IMR-90 (cell line): Measurements from ENCODE around the gene DNM1. TPM values are rescaled to one million over a fixed set of nuclear protein-coding genes. Genes with fewer than 3 reads are reported as not detected.
A peak's percentile ranks its signal among the peaks of the same experiment; 100 is the strongest.

Source experiments
- ATAC-seq: fragments of 200-7000 bp; cut with Tn5 transposase; 2 replicates; pipeline ENCODE4 v1.9.1; 2020; ENCODE audit warnings: low read depth, mild to moderate bottlenecking, moderate library complexity
- BruUV-seq: library from RNA; stranded (reverse); fragments of 400-500 nt; replicated peaks from 2 replicates; lab custom pipeline; 2021; lab: Mats Ljungman, UMichigan
- CTCF ChIA-PET: fragments of 300-600 bp; formaldehyde crosslinking; extraction: SDS; loops from one replicate; lab custom pipeline; 2021; ENCODE audit warnings: antibody characterized with exemption; lab: Yijun Ruan, JAX
- POLR2A ChIA-PET: fragments of 300-600 bp; sonication (Branson Sonifier 250); formaldehyde crosslinking; loops from one replicate; lab custom pipeline; 2022; ENCODE audit warnings: antibody characterized with exemption; ENCODE audit not compliant: unreplicated experiment; lab: Charles Lee
- DNase-seq: peaks from one replicate; pipeline ENCODE4 v3.0.0; 2013
- H2AFZ ChIP-seq: replicated peaks from 2 replicates; pipeline ENCODE3; 2013; ENCODE audit warnings: low read length, mild to moderate bottlenecking; ENCODE audit not compliant: poor library complexity
- H2AK5ac ChIP-seq: 2 replicates; pipeline ENCODE4 v1.6.1; 2013; ENCODE audit warnings: low read depth, low read length, inconsistent platforms
- H2AK9ac ChIP-seq: replicated peaks from 2 replicates; pipeline ENCODE3; 2013; ENCODE audit warnings: mild to moderate bottlenecking, low read depth, low read length, moderate library complexity; ENCODE audit not compliant: poor library complexity
- H2BK120ac ChIP-seq: 2 replicates; pipeline ENCODE4 v1.6.1; 2013; ENCODE audit warnings: low read depth, low read length, inconsistent platforms
- H2BK15ac ChIP-seq: 3 replicates; pipeline ENCODE4 v1.6.1; 2013; ENCODE audit warnings: low read depth, low read length, inconsistent platforms
- H2BK20ac ChIP-seq: 2 replicates; pipeline ENCODE4 v1.6.1; 2013; ENCODE audit warnings: low read depth, mild to moderate bottlenecking, inconsistent platforms, low read length, moderate library complexity
- H2BK5ac ChIP-seq: 2 replicates; pipeline ENCODE4 v1.6.1; 2013; ENCODE audit warnings: mild to moderate bottlenecking, low read depth, low read length, inconsistent platforms; ENCODE audit not compliant: poor library complexity, severe bottlenecking
- H3K14ac ChIP-seq: replicated peaks from 2 replicates; pipeline ENCODE4 v1.6.1; 2013; ENCODE audit warnings: low read depth, low read length, inconsistent platforms
- H3K18ac ChIP-seq: 2 replicates; pipeline ENCODE4 v1.6.1; 2013; ENCODE audit warnings: low read depth, low read length, control low read depth
- H3K23ac ChIP-seq: 2 replicates; pipeline ENCODE4 v1.6.1; 2013; ENCODE audit warnings: low read depth, low read length, inconsistent platforms
- H3K27ac ChIP-seq: 2 replicates; pipeline ENCODE4 v1.5.1; 2013; ENCODE audit warnings: mild to moderate bottlenecking, control low read depth, low read length; ENCODE audit not compliant: insufficient read depth
- H3K27me3 ChIP-seq: 2 replicates; pipeline ENCODE4 v1.6.1; 2013; ENCODE audit warnings: low read length; ENCODE audit not compliant: control insufficient read depth, insufficient read depth
- H3K36me3 ChIP-seq: 2 replicates; pipeline ENCODE4 v1.6.1; 2013; ENCODE audit warnings: low read length, mixed read lengths; ENCODE audit not compliant: control insufficient read depth, insufficient read depth
- H3K4ac ChIP-seq: 2 replicates; pipeline ENCODE4 v1.6.1; 2013; ENCODE audit warnings: low read depth, low read length, inconsistent platforms
- H3K4me1 ChIP-seq: 2 replicates; pipeline ENCODE4 v1.6.1; 2013; ENCODE audit warnings: low read length, mixed read lengths; ENCODE audit not compliant: control insufficient read depth, insufficient read depth
- H3K4me2 ChIP-seq: 2 replicates; pipeline ENCODE4 v1.6.1; 2013; ENCODE audit warnings: low read depth, mild to moderate bottlenecking, control low read depth, low read length, moderate library complexity
- H3K4me3 ChIP-seq: 2 replicates; pipeline ENCODE4 v1.5.1; 2013; ENCODE audit warnings: low read depth, mild to moderate bottlenecking, control low read depth, low read length, moderate library complexity; ENCODE audit not compliant: insufficient read depth
- H3K56ac ChIP-seq: 2 replicates; pipeline ENCODE4 v1.6.1; 2013; ENCODE audit warnings: low read length, inconsistent platforms; ENCODE audit not compliant: insufficient read depth; ENCODE audit errors: extremely low read depth
- H3K79me1 ChIP-seq, 2 experiments: 2 replicates each; pipeline ENCODE4 v1.6.1; 2013; ENCODE audit warnings: low read length in 2 of 2, inconsistent platforms in 1 of 2, low read depth in 1 of 2
- H3K9ac ChIP-seq: 2 replicates; pipeline ENCODE4 v1.6.1; 2013; ENCODE audit warnings: low read depth, low read length, control low read depth
- H3K9me1 ChIP-seq: 2 replicates; pipeline ENCODE4 v1.6.1; 2013; ENCODE audit warnings: low read length, inconsistent platforms; ENCODE audit not compliant: insufficient read depth
- H3K9me3 ChIP-seq: 2 replicates; pipeline ENCODE4 v1.6.1; 2013; ENCODE audit warnings: low read length; ENCODE audit not compliant: control insufficient read depth, insufficient read depth
- H4K20me1 ChIP-seq: 2 replicates; pipeline ENCODE4 v1.6.1; 2013; ENCODE audit warnings: low read length, inconsistent platforms; ENCODE audit not compliant: insufficient read depth
- H4K5ac ChIP-seq: 2 replicates; pipeline ENCODE4 v1.6.1; 2013; ENCODE audit warnings: mild to moderate bottlenecking, low read depth, low read length, control low read depth
- H4K8ac ChIP-seq, 2 experiments: 2 replicates each; pipeline ENCODE4 v1.6.1; 2013; ENCODE audit warnings: low read depth in 2 of 2, low read length in 2 of 2, control low read depth in 1 of 2, inconsistent platforms in 1 of 2
- H4K91ac ChIP-seq: 2 replicates; pipeline ENCODE4 v1.6.1; 2013; ENCODE audit warnings: low read depth, low read length, inconsistent platforms; ENCODE audit not compliant: insufficient read depth
- MAZ ChIP-seq: IDR thresholded peaks from 2 replicates; pipeline ENCODE4 v1.6.1; 2012; ENCODE audit warnings: low read depth, mild to moderate bottlenecking, low read length, improper control_type of control experiment, moderate library complexity, borderline replicate concordance
- MXI1 ChIP-seq: IDR thresholded peaks from 2 replicates; pipeline ENCODE4 v1.6.1; 2012; ENCODE audit warnings: low read depth, mild to moderate bottlenecking, low read length, moderate library complexity, borderline replicate concordance
- POLR2A ChIP-seq: IDR thresholded peaks from 2 replicates; pipeline ENCODE4 v1.6.1; 2012; ENCODE audit warnings: mild to moderate bottlenecking, low read depth, low read length
- SMC3 ChIP-seq: fragments of 150-350 bp; IDR thresholded peaks from 2 replicates; pipeline ENCODE4 v1.6.1; 2016; ENCODE audit warnings: low read depth, mild to moderate bottlenecking, antibody characterized with exemption, low read length, moderate library complexity
- WGBS, 2 experiments: methylation state at CpG; one replicate each; pipeline versions ENCODE4 v1.1.5 to v1.1.7; 2013; ENCODE audit warnings: missing lambda C conversion rate in 2 of 2; ENCODE audit not compliant: insufficient read length in 1 of 2; ENCODE audit errors: extremely low coverage in 2 of 2; 5-methylcytosine and 5-hydroxymethylcytosine counted together
- dilution Hi-C: fragments of 300-500 bp; cut with HindIII; formaldehyde crosslinking; loops from one replicate; pipeline ENCODE4 v1.14.3; 2018; ENCODE audit warnings: low sequenced_read_pairs; ENCODE audit not compliant: unreplicated experiment
- in situ Hi-C: fragments of 300-500 bp; cut with MboI; formaldehyde crosslinking; loops from 3 replicates; pipeline ENCODE4 v1.14.3; 2019; ENCODE audit warnings: low sequenced_read_pairs, inconsistent platforms, mixed read lengths
- intact Hi-C: fragments of 100-400 bp; cut with micrococcal nuclease; formaldehyde crosslinking; loops from 2 replicates; pipeline ENCODE4 v1.10.0; 2022
- polyA plus RNA-seq, 3 experiments: library from polyadenylated mRNA; depleted of rRNA; stranded (reverse); fragments of >200 nt; gene quantifications; 2 replicates each; pipeline ENCODE4 v1.2.3, GENCODE V29; 2012; ENCODE audit warnings: low replicate concordance in 1 of 3
- total RNA-seq: library from RNA; depleted of rRNA; stranded (reverse); fragments of >200 nt; gene quantifications from 2 replicates; pipeline ENCODE4 v1.2.3, GENCODE V29; 2012

The DNM1 gene
- total and polyA plus RNA-seq, 2 of the 4 experiments (the other 2 are of a cell fraction): 13.6 to 17.7 TPM

- intact Hi-C loops (no loop called here), in situ Hi-C loops (no loop called here), dilution Hi-C loops (no loop called here)
- Histone ChIP-seq H3K27me3 (no peaks in the 10 kb centered on the region), H2BK15ac (peak within 1 kb of the TSS; percentile 33; the same call in 1 of the 3 replicates), H3K9me3 (no peaks in the 10 kb centered on the region), H2BK20ac (no peak within 1 kb of the TSS), H3K4me1 (peaks cover 7% of the 10 kb centered on the region), H4K20me1 (peaks cover 24% of the 10 kb centered on the region), H3K9me1 (peaks cover 14% of the 10 kb centered on the region), H3K36me3 (peaks cover 20% of the 10 kb centered on the region), H3K79me1 (peaks cover 23 to 71% of the 10 kb centered on the region in 2 experiments), H3K9ac (peak within 1 kb of the TSS; percentile 94), H3K23ac (peak within 1 kb of the TSS; percentile 91), H2AK5ac (peak within 1 kb of the TSS; percentile 76), H3K14ac (peak within 1 kb of the TSS; percentile 99), H4K91ac (peak within 1 kb of the TSS; percentile 73), H4K8ac (peak within 1 kb of the TSS; percentile 48 to 89; a peak in 3 of 4 replicates), H3K4me3 (peak within 1 kb of the TSS; percentile 96), H2AFZ (peak within 1 kb of the TSS; percentile 95), H4K5ac (peak within 1 kb of the TSS; percentile 93), H3K56ac (peak within 1 kb of the TSS; percentile 72), H3K4me2 (peak within 1 kb of the TSS; percentile 97), H3K18ac (peak within 1 kb of the TSS; percentile 72), H3K4ac (peak within 1 kb of the TSS; percentile 97), H2AK9ac (peak within 1 kb of the TSS; percentile 99), H2BK5ac (peak within 1 kb of the TSS; percentile 89), H2BK120ac (peak within 1 kb of the TSS; percentile 49; the same call in 1 of the 2 replicates), H3K27ac (peak within 1 kb of the TSS; percentile 91)
- ATAC-seq (peak; percentile 66), DNase-seq (peak; percentile 76)
- WGBS, 2 experiments: 0% methylated on average over 11 of the region's 57 CpGs; no CpG with 5 or more reads in 1 of the 2 experiments
- no TSS peak for BruUV-seq
- CTCF ChIA-PET: interaction anchor here (0.6 kb wide), 1 partner anchor 744 kb away, joined by 5 read pairs; no protein-coding TSS in a partner anchor
- TF ChIP-seq MXI1 (0 out of 2 replicates have a peak, but pooled peaks have one; percentile 13), MAZ (peak; percentile 71; the same call in 1 of the 2 replicates), SMC3 (no peak), POLR2A (peak; percentile 87)
- POLR2A ChIA-PET: interaction anchor here (0.8 kb wide), 1 partner anchor 96 kb away, joined by 4 read pairs; the partner anchor contains the start of gene URM1
These were observed 72.2 kb downstream of the DNM1 start, which contains the start of gene GOLGA2 for GRCh38 chr9:128275198-128276007. Gene GOLGA2, minus strand, starts transcription at chr9:128276007. Its CDS starts 31 bp downstream, at chr9:128275976.
